Measurements from ENCODE around the gene TBL3. TPM values are rescaled to one million over a fixed set of nuclear protein-coding genes. Genes with fewer than 3 reads are reported as not detected.

The TBL3 gene
- total RNA-seq, 2 experiments from 2014 or later = 49.9 to 67.2 TPM

GRCh38 chr16:1946495-1947368 lies 25.1 kb upstream of the TBL3 start:
- Histone ChIP-seq H3K4me3 (ENCODE audit: low read depth, low read length, poor library complexity, severe bottlenecking) (no peak overlapping the region), H3K9me2 (ENCODE audit: insufficient read depth, low read length) (no peaks in the 10 kb centered on the region), H3K4me1 (ENCODE audit: insufficient read depth, low read length, poor library complexity, severe bottlenecking) (peaks cover 14% of the 10 kb centered on the region), H3K27ac (ENCODE audit: low read depth, low read length, poor library complexity, severe bottlenecking) (no peak overlapping the region), H4K20me1 (ENCODE audit: insufficient read depth, low read length) (no peaks in the 10 kb centered on the region), H3K9me3 (ENCODE audit: low read length) (no peaks in the 10 kb centered on the region), H3K4me2 (ENCODE audit: low read length) (no peak overlapping the region), H3K36me3 (ENCODE audit: insufficient read depth, low read length) (no peaks in the 10 kb centered on the region), H3K79me2 (ENCODE audit: insufficient read depth, low read depth, low read length) (no peaks in the 10 kb centered on the region), H2AFZ (ENCODE audit: low read length) (no peak overlapping the region)
- BruUV-seq (replicated peaks) = no TSS peak
- CTCF ChIA-PET (ENCODE audit: unreplicated experiment) = no interaction called here
- POLR2A ChIA-PET = no interaction called here
- TF ChIP-seq EZH2phosphoT487 (IDR thresholded peaks at IDR 0.05; ENCODE audit: borderline replicate concordance, low read depth, low read length) (no peak), CTCF (conservative IDR thresholded peaks at IDR 0.05; ENCODE audit: low read length) (no peak)
- intact Hi-C loops (cut with micrococcal nuclease; ENCODE audit: unreplicated experiment) = no loop called here
- no peak for DNase-seq (ENCODE audit: low spot score)

- Histone ChIP-seq H4K20me1 (ENCODE audit: insufficient read depth, low read length) (no peaks in the 10 kb centered on the region), H3K27ac (ENCODE audit: low read depth, low read length, poor library complexity, severe bottlenecking) (no peak overlapping the region), H3K9me3 (ENCODE audit: low read length) (no peaks in the 10 kb centered on the region), H3K4me1 (ENCODE audit: insufficient read depth, low read length, poor library complexity, severe bottlenecking) (peaks cover 8% of the 10 kb centered on the region), H3K4me2 (ENCODE audit: low read length) (no peak overlapping the region), H3K36me3 (ENCODE audit: insufficient read depth, low read length) (no peaks in the 10 kb centered on the region), H3K9me2 (ENCODE audit: insufficient read depth, low read length) (no peaks in the 10 kb centered on the region), H3K4me3 (ENCODE audit: low read depth, low read length, poor library complexity, severe bottlenecking) (no peak overlapping the region), H3K79me2 (ENCODE audit: insufficient read depth, low read depth, low read length) (no peaks in the 10 kb centered on the region), H2AFZ (ENCODE audit: low read length) (no peak overlapping the region)
- TF ChIP-seq EZH2phosphoT487 (IDR thresholded peaks at IDR 0.05; ENCODE audit: borderline replicate concordance, low read depth, low read length) (no peak), CTCF (conservative IDR thresholded peaks at IDR 0.05; ENCODE audit: low read length) (no peak)
- DNase-seq (ENCODE audit: low spot score) = no peak
- ChIA-PET POLR2A (no interaction called here), CTCF (ENCODE audit: unreplicated experiment) (no interaction called here)
- no TSS peak for BruUV-seq (replicated peaks)
- intact Hi-C loops (cut with micrococcal nuclease; ENCODE audit: unreplicated experiment) = no loop called here
These were observed 24.5 kb upstream of the TBL3 start for GRCh38 chr16:1947369-1947670.

- no peak for DNase-seq (ENCODE audit: low spot score)
- BruUV-seq (replicated peaks) = no TSS peak
- CTCF ChIA-PET (ENCODE audit: unreplicated experiment) = no interaction called here
- Histone ChIP-seq H3K79me2 (ENCODE audit: insufficient read depth, low read depth, low read length) (no peaks in the 10 kb centered on the region), H3K4me1 (ENCODE audit: insufficient read depth, low read length, poor library complexity, severe bottlenecking) (no peaks in the 10 kb centered on the region), H3K4me2 (ENCODE audit: low read length) (no peak overlapping the region), H3K9me3 (ENCODE audit: low read length) (no peaks in the 10 kb centered on the region), H3K9me2 (ENCODE audit: insufficient read depth, low read length) (no peaks in the 10 kb centered on the region), H3K4me3 (ENCODE audit: low read depth, low read length, poor library complexity, severe bottlenecking) (no peak overlapping the region), H4K20me1 (ENCODE audit: insufficient read depth, low read length) (no peaks in the 10 kb centered on the region), H3K36me3 (ENCODE audit: insufficient read depth, low read length) (no peaks in the 10 kb centered on the region), H2AFZ (ENCODE audit: low read length) (no peak overlapping the region), H3K27ac (ENCODE audit: low read depth, low read length, poor library complexity, severe bottlenecking) (no peak overlapping the region)
- POLR2A ChIA-PET = interaction anchor here (0.7 kb wide), 1 partner anchor 71 kb away, joined by 4 read pairs; no protein-coding TSS in a partner anchor
- no peak for TF ChIP-seq EZH2phosphoT487 (IDR thresholded peaks at IDR 0.05; ENCODE audit: borderline replicate concordance, low read depth, low read length)
- TF ChIP-seq CTCF (conservative IDR thresholded peaks at IDR 0.05; ENCODE audit: low read length) = no peak
- intact Hi-C loops (cut with micrococcal nuclease; ENCODE audit: unreplicated experiment) = no loop called here
These were observed 22.3 kb upstream of the TBL3 start for GRCh38 chr16:1949507-1949906.
